ENCODE data around the gene INCA1. TPM values are rescaled to one million over a fixed set of nuclear protein-coding genes. Genes with fewer than 3 reads are reported as not detected.

Gene INCA1
- total RNA-seq, 1 experiment from 2014 or later, result 1.3 TPM

- no CpG with 5 or more reads among the region's 14 CpGs for WGBS (ENCODE audit: extremely low coverage, insufficient read length, low lambda C conversion rate)
- no peak overlapping the region for H2BK12ac ChIP-seq (ENCODE audit: insufficient read length, low read depth, low read length)
- no peak overlapping the region for H3K18ac ChIP-seq (ENCODE audit: insufficient read length, low read depth, low read length)
- no peaks in the 10 kb centered on the region for H3K79me1 ChIP-seq (ENCODE audit: insufficient read depth, low read depth, low read length, poor library complexity, severe bottlenecking)
- no peaks in the 10 kb centered on the region for H3K23me2 ChIP-seq (ENCODE audit: insufficient read length, low read depth, low read length, poor library complexity, severe bottlenecking)
- H3K27me3 ChIP-seq (ENCODE audit: insufficient read depth, low read length), result no peaks in the 10 kb centered on the region; the same call in 1 of the 2 replicates
- Mint-ChIP-seq H3K27me3 (ENCODE audit: low read depth) (peaks cover 49% of the 10 kb centered on the region), H3K36me3 (ENCODE audit: insufficient read depth in 1 of 3, low read depth in 3 of 3) (no peaks in the 10 kb centered on the region), H3K4me3 (no peak overlapping the region), H3K4me1 (peaks cover 0 to 3% of the 10 kb centered on the region in 2 experiments; a peak in 1 of 4 replicates), H3K27ac (no peak overlapping the region), H3K9me3 (no peaks in the 10 kb centered on the region)
- no peak overlapping the region for H4K91ac ChIP-seq (ENCODE audit: insufficient read length, low read depth, low read length)
- no peak overlapping the region for H3K27ac ChIP-seq (ENCODE audit: insufficient read length, low read depth, low read length)
- no peak overlapping the region for H3K9ac ChIP-seq (ENCODE audit: extremely low read depth, insufficient read length, low read length)
- no peak overlapping the region for H2AFZ ChIP-seq (ENCODE audit: low read length)
- no peak overlapping the region for H3K4ac ChIP-seq (ENCODE audit: low read depth, low read length)
- H3T11ph ChIP-seq (ENCODE audit: low read length), result no peak overlapping the region
- no peak overlapping the region for H2BK5ac ChIP-seq (ENCODE audit: insufficient read length, low read length)
- DNase-seq, result peak; percentile 30
- H3K23ac ChIP-seq (ENCODE audit: insufficient read length, low read depth, low read length), result no peak overlapping the region
- H3K9me3 ChIP-seq (ENCODE audit: control insufficient read depth, low read depth, low read length), result no peaks in the 10 kb centered on the region
- no peak overlapping the region for H4K8ac ChIP-seq (replicated peaks; ENCODE audit: insufficient read length, low read depth, low read length)
- H2BK15ac ChIP-seq (ENCODE audit: low read depth, low read length), result no peak overlapping the region
- no peak overlapping the region for H4K5ac ChIP-seq (ENCODE audit: insufficient read length, low read depth, low read length)
- H2AK5ac ChIP-seq (ENCODE audit: insufficient read length, low read length), result no peak overlapping the region
- H3K14ac ChIP-seq (ENCODE audit: insufficient read depth, low read length), result no peak overlapping the region
- no peak overlapping the region for H2BK20ac ChIP-seq (ENCODE audit: low read depth, low read length, poor library complexity, severe bottlenecking)
- H4K20me1 ChIP-seq (ENCODE audit: control insufficient read depth, insufficient read depth, insufficient read length), result no peaks in the 10 kb centered on the region
- no peak overlapping the region for H3K4me2 ChIP-seq (ENCODE audit: insufficient read depth, insufficient read length, low read length)
- no peak overlapping the region for H2BK120ac ChIP-seq (ENCODE audit: low read depth, low read length, poor library complexity, severe bottlenecking)
- no peaks in the 10 kb centered on the region for H3K79me2 ChIP-seq (ENCODE audit: insufficient read depth, low read length)
- no peaks in the 10 kb centered on the region for H3K4me1 ChIP-seq (ENCODE audit: insufficient read depth, low read length)
- no peak for TF ChIP-seq CTCF (conservative IDR thresholded peaks at IDR 0.05)
- no peak overlapping the region for H3K56ac ChIP-seq (ENCODE audit: insufficient read length, low read depth, low read length)
Observed at GRCh38 chr17:5034651-5035050, 37.3 kb upstream of the INCA1 start.

All from H9 (cell line).